ENCODE measurements around the gene AKNA.

AKNA gene

DNA sequence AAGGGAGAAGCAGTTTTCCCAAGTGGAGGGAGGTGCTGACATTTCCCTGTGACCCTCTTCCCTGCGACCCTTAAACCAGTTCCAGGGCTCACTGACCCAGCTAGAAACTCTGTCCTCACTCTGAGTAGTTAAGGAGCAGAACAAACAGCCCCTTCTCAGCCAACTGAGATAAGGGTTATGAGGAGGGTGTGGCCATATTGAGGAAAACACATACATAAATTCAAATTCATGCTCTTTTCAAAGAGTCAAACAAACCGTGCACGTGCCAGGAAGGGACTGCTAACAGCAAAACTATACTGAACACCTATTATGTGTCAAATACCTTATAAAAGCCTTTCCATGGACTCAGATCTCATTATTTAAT lies 4.9 kb upstream of the AKNA start:
- DNase-seq: no peak

DNA sequence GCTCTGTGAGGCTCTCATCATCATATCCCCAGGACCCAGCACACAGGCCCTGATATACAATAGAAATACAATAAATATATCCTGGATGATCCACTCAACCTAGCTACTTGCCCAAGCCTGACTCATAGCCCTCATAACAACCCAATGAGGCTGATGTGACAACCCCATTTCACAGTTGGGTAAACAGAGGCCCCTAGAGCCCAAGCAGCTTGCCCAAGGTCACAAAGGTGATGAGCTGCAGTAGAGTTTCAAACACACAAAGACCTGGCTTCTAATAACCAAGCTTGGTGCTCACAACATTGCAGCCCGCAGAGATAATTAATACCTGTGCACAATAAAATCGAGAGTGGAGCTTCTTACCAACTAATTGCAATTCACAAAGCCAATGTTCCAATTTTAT lies 3.2 kb upstream of the AKNA start:
- DNase-seq: no peak

DNA sequence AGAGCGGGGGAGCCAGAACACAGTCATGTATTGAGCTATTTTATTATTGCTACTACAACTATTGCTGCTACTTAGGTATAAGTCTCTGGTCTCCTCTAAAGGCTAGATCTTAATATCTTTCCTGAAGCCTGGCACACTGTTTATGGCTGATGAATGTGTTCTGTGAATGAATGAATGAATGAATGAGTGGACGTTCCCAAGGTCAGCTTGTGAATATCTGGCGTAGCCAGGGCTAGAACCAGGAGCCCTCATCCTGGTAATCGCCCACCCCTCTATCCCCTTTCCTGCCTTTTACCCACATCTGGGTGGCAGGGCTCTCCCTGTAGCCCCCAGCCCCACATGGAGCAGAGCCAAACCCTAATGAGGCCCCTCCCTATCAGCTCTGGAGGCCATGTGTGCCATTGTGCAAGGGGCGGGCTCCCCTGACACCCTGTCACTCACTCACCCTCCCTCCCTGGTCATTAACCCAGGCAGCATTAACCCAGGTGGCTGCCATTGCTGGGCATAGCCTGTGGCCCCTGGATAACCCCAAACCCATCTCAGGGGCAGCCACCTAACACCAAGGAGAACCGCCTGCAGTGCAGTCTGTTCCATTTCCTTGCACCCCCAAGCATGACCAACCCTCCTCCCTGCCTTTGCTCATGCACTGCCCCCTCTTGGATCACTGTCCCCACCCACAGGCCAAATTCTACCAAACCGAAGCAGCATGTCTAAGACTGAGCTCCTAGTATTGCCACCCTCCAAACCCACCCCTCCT lies 2.0 kb upstream of the AKNA start:
- no peak for DNase-seq

DNA sequence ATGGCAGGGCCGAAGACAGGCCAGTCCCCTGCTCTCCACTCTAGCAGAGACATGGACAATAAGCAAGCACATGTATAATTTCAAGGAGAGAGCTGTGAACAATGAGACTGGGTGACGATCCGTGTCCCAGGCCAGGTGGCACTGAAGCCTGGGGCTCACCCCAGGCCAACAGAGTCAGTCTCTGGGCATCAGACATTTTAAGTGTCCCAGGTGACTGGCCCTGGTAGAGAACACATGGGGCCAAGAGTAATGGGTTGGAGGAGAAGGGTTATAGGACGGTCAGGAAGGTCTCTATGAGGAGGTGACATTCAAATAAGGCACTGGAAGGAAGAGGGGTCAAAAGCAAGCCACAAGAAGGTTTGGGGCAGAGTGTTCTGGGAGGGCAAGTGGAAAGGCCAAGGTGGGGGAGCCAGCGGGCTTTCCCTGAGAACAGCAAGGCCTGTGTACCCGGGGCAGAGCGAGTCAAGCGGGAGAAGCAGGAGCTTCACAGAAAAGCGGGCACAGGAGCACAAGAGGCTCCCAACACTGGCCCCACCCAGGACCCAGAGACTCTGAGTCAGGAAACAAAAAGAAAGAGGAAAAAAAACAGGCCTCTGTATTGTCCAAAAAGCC lies 1.1 kb upstream of the AKNA start:
- no peak for DNase-seq

DNA sequence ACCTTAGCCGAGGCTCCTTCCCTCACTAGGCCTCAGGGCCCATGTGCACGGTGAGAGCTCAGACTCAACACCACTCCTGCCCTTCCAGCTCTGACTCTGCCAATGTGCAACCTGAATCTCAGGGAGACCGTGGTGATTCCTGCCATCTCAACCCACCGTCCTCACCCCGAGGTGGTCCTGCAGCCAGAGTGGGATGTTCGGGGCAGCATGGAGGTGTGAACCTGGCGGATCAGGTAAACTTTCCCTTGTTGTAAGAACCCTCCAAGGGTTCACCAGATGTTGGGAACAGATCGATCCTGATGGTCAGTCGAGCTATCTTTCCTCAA lies 538 bp upstream of the AKNA start:
- DNase-seq: no peak

DNA sequence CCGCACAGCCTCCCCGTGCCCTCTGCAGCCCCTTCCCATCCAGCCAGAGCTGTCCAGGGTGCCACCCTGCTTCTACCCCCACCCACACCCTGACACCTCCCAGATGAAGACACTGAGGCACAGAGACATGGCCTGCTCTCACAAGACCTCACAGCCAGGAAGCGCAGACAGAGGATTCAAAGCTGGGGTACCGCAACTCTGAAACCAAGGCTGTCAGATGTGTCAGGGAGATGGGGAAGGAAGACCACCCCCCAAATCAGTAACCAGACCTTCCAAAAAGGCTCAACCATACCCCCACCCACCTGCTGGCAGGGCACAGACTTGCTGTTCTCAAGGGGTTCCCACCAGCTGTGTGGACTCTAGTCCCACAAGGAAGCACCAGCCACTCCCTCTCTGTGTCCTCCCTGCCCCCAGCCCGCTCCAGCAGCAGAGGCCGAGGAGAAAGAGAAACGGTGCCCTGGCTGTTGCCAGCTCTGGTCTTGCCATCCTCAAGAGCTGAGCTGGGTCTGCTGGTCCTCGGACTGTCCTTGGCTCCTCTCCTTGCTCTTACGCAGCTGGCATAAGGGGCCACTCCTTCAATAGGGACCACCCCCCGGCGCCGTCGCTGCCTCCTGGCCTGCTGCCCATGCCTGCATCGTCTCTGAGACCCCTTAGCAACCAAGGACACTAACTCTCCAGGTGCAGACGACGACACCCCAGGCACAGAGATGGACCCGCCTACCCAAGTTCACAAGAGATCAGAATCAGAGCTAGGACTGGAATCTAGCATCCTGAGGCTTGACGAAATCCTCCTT lies 699 bp downstream of the AKNA start:
- DNase-seq: no peak

DNA sequence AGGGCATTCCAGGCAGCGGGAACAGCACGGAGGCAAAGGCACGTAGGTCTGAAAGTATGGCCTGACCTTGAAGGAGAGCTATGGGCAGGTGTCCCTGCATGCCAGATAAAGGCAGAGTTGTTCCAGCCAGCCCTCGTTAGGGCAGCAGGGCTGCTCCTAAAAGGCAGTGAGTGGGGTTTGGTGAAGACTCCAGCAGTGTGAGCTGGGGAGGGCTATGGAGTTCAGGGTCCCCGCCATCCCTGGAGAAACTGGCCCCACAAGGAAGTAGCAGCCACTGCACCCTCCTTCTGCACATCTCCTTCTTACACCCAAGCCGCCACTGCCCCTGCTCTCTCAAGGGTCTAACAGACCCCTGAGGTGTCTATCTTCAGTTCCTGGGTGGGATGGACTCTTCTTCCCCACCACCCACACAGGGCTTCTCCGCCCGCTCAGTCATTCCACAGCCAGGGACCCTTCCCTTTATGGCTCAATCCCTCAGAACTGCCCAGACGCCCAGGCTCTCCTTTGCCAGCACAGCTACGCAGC lies 1.4 kb downstream of the AKNA start:
- no peak for DNase-seq

DNA sequence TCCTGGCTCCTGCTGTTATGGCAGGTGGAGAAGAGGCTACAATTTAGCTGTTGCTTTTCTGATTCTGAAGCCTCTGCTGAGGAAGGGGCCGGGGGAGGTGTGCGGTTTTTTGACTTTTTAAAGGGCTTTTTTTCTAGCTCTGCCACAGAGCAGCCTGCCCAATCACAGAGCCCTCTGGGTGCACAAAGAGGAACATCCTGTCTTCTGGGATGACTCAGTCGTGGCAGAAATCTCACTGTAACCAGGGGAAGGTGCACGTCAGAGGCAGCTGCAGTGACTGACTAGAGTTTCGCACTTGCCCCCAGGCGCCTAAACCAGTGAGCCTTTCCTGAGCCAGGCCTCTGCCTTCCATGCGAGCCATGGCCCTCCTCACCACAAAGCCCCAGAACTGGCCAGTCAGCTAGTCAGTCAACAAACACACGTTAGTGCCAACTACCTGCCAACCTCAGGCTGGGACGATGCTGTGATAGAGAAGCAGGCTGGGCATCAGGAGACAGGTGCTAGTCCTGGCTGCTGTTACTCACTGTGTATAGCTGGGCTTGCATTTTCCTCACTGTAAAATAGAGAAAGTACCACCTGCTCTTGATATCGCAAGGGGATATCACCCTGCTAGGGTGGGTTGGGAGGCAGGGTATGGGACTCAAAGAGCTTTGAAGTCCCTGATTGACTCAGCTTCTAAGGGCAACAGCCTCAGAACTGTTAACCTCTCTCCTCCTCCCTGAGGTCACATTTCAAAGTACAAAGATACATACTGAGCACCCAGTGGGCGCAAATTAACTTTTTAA lies 2.2 kb downstream of the AKNA start:
- no peak for DNase-seq

DNA sequence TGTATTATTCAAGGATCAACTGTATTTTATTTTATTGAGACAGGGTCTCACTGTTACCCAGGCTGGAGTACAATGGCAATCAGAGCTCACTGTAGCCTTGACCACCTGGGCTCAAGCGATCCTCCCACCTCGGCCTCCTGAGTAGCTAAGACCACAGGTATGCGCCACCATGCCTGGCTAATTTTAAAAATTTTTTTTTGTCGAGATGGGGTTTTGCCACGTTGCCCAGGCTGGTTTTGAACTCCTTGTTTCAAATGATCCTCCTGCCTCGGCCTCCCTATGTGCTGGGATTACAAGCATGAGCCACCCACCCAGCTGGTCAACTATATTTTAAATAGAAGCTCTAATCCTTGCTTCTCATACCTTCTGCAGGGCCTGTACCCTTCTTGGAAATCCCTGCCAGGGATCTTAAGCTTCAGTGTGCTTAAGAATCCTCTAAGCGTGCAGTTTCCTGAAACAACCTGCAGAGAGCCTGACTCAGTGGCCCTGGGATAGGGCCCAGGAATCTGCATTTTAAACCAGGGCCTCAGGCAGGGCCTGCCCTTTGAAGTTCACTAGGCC lies 2.9 kb downstream of the AKNA start:
- DNase-seq: no peak

DNA sequence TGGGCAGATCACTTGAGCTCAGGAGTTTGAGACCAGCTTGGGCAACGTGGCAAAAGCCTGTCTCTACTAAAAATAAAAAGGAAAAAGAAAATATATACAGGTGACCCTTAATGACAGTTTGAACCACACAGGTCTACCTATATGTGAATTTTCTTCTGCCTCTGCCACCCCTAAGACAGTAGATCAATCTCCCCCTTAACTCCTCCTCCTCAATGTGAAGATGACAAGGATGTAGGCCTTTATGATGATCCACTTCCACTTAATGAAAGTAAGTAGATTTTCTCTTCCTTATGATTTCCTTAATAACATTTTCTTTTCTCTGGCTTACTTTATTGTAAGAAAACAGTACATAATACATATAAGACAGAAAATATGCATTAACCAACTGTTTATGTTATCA lies 3.4 kb downstream of the AKNA start:
- DNase-seq: no peak

DNA sequence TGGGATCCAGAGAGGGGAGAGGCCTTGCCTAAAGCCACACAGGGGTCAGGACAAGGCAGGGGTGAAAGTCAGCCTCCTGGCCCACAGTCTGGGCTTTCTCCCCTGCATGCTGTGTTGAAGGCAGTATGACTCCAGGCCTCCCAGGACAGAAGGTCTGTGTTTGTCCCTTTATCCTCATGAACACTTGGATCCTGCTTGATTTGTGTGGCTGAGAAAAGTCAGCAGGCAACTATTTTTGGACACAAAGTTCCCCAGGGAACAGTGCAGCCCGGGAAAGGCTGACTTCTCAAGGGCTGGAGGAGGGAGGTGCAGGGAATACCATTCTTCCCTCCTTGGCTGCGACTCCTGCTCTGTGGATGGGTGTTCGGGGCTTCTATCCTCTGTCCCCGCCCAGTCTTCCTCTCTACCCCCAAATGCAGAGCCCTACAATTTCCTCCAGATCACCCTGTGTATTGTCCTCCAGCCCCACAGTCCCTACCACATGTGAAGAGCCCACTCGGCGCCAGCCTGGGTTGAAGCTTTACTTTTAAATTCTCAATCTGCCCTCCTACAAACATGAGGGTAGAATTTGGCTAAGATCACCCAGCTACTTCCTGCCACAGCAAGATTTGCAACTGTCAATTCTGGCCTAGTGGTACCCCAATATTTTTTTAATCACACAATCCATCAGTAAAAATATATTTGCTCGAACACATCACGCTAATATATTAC lies 4.1 kb downstream of the AKNA start:
- no peak for DNase-seq

DNA sequence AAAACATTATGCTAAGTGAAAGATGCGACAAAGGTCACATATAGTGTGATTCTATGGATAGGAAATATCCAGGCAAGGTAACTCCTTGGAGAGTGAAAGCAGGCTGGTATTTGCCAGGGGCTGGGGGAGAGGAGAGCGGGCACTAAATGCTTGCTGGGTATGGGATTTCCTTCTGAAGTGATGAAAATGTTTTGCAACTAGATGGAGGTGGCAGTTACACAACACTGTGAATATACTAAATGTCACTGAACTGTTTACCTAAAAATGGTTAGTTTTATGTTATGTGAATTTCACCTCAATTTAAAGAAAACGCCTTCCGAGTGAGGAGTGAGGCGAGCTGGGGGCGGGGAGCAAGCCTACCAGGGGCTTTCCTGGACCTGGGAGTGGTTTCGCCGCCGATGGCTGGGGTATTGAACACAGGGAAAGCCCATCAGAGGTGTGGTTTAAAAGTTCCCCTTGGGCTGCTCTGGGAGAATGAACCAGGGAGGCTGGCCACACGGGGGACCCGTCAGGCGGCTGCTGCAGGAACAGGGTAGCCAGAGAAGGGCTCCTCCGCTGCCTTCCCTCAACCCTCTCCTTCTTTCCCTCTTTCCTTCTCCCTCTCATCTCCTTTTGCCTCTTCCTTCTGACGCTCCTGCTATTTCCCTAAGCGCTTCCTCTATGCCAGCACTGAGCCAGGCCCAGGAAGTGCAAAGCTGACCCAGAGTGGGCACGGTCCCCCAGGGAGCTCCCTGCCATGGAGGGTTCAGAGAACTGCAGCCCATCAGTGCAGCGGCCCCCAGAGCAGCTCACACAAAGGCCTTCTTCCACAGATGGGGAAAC lies 4.9 kb downstream of the AKNA start:
- no peak for DNase-seq

DNA sequence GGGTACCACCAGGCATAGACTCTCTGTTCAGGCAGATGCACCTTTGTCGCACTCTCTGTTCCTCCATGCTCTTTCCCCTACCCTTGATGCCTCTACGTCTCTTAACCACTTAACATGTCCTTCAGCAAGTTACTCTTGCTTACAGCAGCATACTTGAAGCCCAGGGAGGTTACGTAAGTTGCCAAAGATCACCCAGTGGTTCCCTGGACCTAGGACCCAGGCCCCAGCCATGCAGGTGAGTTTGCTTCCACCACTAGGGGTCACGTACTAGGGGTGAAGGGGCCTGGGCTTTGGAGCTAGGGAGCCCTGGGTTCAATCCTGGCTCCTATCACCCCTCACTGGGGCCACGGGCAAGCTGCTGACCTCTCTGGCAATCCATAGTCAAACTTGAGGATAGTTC lies 8.9 kb downstream of the AKNA start:
- no peak for DNase-seq

DNA sequence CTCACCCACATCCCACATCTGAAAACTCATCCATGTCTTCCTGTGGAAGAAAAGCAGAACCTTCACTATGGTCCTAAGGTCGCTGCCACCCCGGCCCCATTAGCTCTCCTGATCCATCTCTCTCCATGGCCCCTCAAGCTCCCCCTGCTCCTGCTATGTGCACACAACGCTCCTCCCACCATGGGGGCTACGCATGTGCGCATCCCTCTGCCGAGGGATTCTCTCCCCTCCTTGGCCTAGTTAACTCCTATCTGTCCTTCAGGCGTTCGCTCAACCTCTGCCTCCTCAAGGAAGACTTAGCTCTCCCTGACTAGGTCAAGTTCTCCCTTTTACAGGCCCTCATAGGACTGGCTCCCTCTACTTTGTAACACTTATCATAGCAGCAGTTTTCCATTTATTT lies 9.8 kb downstream of the AKNA start:
- no peak for DNase-seq

DNA sequence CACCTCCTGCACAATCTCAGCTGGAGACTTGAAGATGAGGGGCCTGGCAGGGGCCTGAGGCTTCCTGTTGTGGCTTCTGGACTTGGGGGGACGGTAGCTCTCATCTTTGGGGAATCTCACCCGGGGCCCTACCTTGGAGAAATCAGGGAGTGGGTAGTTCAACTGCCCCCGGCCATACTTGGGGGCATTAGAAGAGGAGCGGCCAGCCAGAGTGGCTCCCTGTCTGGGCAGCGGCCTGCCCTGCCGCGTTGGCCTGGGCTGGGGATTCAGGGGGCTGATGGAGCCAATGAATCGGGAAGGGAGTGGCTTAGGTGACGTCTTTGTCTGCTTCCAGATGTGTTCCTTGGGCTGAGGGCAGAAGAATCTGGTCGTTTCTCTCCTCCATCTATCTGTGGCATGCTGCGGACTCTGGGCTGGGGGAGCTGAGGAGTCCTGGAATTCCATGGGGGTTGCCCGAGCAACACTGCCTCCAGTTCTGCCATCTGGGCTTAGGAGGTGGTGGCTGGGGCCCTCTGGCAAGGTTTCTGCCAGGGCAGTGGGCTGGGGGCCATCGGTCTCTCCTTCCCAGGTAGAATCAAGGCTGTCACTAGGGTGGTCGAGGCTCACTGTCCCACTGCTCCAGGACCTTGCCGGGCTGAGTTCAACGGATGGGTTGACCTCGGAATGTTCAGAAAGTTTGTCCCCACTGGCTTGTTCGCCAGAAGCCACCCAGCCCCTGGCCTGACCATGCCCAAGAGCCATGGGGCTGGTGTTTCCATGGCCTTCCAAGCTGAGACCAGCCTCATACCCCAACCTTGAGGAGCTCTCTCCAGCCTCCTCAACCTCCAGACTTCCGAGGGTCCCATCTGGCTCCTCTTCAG lies 11.0 kb downstream of the AKNA start:
- no peak for DNase-seq

DNA sequence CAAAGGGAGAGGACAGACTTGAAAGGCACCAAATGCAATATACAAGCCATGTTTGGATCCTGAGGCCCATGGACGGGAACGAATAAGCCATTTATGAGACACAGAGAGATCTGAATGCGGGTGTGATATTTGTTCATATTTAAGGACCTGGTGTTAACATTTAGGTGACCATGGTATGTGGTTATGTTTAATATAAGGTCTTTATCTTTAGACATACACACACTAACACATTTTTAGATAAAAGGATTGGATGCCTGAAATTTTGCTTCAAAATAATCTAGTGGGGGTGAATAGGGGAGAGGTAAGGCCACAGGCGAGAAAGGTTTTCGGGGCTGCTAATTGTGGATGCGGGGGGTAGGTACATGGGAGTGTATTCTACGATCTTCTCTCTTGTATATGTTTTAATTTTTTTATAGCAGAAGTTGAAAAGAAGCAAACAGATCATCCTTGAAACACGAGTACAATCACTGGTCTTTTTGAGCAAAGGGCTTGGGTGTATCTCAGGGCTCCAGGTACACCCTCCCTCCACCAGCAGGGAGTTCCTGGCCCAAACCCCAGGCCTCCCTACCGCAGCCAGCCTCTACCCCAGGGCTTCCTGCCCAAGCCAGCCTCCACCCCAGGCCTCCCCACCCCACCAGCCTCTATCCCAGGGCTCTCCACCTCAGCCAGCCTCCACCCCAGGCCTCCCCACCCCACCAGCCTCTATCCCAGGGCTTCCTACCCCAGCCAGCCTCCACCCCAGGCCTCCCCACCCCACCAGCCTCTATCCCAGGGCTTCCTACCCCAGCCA lies 12.2 kb downstream of the AKNA start:
- no peak for DNase-seq

DNA sequence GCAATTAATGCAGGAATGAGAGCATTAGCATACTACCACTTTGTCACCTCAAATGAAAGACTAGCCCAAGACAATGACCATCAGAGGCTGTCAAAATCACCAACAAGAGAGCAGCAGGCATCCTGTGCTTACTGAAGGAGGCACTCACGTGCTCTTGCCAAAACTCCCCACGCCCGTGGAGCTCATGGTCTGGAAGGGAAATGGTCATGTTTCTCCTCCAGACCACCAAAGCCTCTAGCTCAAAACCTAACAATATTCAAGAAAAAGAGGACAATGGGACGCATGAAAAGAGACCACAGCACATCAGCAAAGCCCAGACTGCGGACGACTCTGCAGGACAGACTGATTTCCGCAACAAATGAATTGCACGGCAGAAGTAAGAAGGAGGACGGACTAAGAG lies 12.8 kb downstream of the AKNA start:
- DNase-seq: no peak

DNA sequence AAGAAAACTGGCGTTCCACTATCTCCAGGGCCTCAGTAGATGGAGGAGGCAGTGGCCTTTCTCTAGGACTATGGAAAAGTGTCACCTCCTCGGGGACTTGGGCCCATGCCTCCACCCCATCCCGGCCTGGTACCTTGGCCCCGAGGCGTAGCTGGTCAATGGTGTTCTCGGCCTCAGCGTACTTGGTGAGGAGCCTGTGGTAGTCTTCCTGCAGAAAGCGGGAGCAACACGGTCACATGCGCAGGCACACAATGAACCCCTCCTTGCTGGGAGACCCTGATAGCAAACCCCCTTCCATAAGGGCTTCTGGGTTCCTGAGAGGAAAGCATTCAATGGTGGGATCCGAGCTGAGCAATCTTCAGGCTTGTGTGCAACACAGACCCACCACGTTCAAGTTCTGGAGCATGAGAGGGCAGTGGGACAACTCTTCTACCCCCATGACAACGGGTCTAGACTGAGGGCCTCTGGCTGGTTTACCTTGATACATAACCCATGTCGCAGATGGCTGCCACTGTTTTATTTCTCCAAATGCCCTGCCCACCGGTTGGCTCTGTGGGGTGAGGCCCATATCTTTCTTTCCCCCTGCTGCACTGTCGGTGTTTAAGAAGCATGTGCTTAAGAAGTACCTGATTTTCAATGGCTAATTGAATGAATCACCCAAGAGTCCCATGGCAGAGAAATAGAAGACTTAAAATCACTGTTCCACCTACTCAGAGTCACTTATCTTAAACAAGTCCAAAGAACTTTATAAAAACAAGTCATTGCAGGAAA lies 13.6 kb downstream of the AKNA start:
- no peak for DNase-seq
